ENCODE data around the gene OSBPL7. TPM values are rescaled to one million over a fixed set of nuclear protein-coding genes. Genes with fewer than 3 reads are reported as not detected.
A peak's percentile ranks its signal among the peaks of the same experiment; 100 is the strongest.

The OSBPL7 gene
- total RNA-seq, 1 donor from 2014 or later: 14.4 TPM

- Histone ChIP-seq H3K9me3 (no peaks in the 10 kb centered on the region), H3K27ac (no peak overlapping the region), H3K4me1 (peaks cover 19% of the 10 kb centered on the region), H3K4me3 (no peak overlapping the region), H3K36me3 (no peaks in the 10 kb centered on the region), H3K27me3 (peaks cover 85% of the 10 kb centered on the region)
- ATAC-seq (no peak), DNase-seq (no peak)
- intact Hi-C loops (cut with DNase I): no loop called here
- TF ChIP-seq CTCF (IDR thresholded peaks at IDR 0.05): no peak
Measured at GRCh38 chr17:47851764-47852112, 30.1 kb upstream of the OSBPL7 start.

GRCh38 chr17:47850692-47851573 is 29.3 kb upstream of the OSBPL7 start, which contains the start of gene SP6:
Gene SP6 (minus strand): TSS chr17:47851163. CDS start chr17:47848429, 2,734 bp downstream.
- H3K9me3 ChIP-seq: no peaks in the 10 kb centered on the region
- H3K4me3 ChIP-seq: peak within 1 kb of the TSS; percentile 49
- peaks cover 19% of the 10 kb centered on the region for H3K4me1 ChIP-seq
- intact Hi-C loops (cut with DNase I): no loop called here
- peaks cover 93% of the 10 kb centered on the region for H3K27me3 ChIP-seq
- no peaks in the 10 kb centered on the region for H3K36me3 ChIP-seq
- peak; percentile 13 for TF ChIP-seq CTCF (IDR thresholded peaks at IDR 0.05)
- DNase-seq (peak; percentile 92), ATAC-seq (peak; percentile 92)
- H3K27ac ChIP-seq: peak within 1 kb of the TSS; percentile 51

- no peak for TF ChIP-seq CTCF (IDR thresholded peaks at IDR 0.05)
- Histone ChIP-seq H3K4me3 (peak overlapping the region; percentile 49), H3K9me3 (no peaks in the 10 kb centered on the region), H3K27me3 (peaks cover 94% of the 10 kb centered on the region), H3K36me3 (no peaks in the 10 kb centered on the region), H3K4me1 (peaks cover 19% of the 10 kb centered on the region), H3K27ac (peak overlapping the region; percentile 51)
- no peak for DNase-seq
- no peak for ATAC-seq
- intact Hi-C loops (cut with DNase I): no loop called here
Measured at GRCh38 chr17:47850373-47850691, 28.7 kb upstream of the OSBPL7 start.

GRCh38 chr17:47848198-47848513 is 26.6 kb upstream of the OSBPL7 start:
- no peaks in the 10 kb centered on the region for H3K36me3 ChIP-seq
- no peak for TF ChIP-seq CTCF (IDR thresholded peaks at IDR 0.05)
- no peaks in the 10 kb centered on the region for H3K9me3 ChIP-seq
- intact Hi-C loops (cut with DNase I): no loop called here
- ATAC-seq: no peak
- H3K27me3 ChIP-seq: peaks cover 78% of the 10 kb centered on the region
- no peak for DNase-seq
- H3K27ac ChIP-seq: no peak overlapping the region
- peaks cover 24% of the 10 kb centered on the region for H3K4me1 ChIP-seq
- H3K4me3 ChIP-seq: no peak overlapping the region

- Histone ChIP-seq H3K27ac (no peak overlapping the region), H3K4me1 (peaks cover 24% of the 10 kb centered on the region), H3K9me3 (no peaks in the 10 kb centered on the region), H3K36me3 (no peaks in the 10 kb centered on the region), H3K4me3 (no peak overlapping the region), H3K27me3 (peaks cover 73% of the 10 kb centered on the region)
- ATAC-seq: peak; percentile 5
- TF ChIP-seq CTCF (IDR thresholded peaks at IDR 0.05): peak; percentile 18
- intact Hi-C loops (cut with DNase I): no loop called here
- no peak for DNase-seq
Measured at GRCh38 chr17:47847341-47848197, 26.0 kb upstream of the OSBPL7 start.
